ENCODE measurements around the gene C4orf50. TPM values are rescaled to one million over a fixed set of nuclear protein-coding genes. Genes with fewer than 3 reads are reported as not detected.

The C4orf50 gene
- total and polyA plus RNA-seq, 2 of the 8 experiments (the other 6 are each of a cell fraction or from before 2014, with no cell fraction given), result 0.08 to 0.22 TPM

- H3K23me2 ChIP-seq (ENCODE audit: low read depth, low read length), result peaks cover 15% of the 10 kb centered on the region
- no peak overlapping the region for H2BK5ac ChIP-seq (ENCODE audit: low read depth, low read length)
- no peak overlapping the region for H4K91ac ChIP-seq (replicated peaks; ENCODE audit: insufficient read length, low read length)
- DNase-seq (ENCODE audit: low read depth in 1 of 2, low spot score in 2 of 2), result no peak
- peaks cover 27 to 76% (median 62%) of the 10 kb centered on the region in 4 experiments for H3K27me3 ChIP-seq (replicated peaks in 1 of 4; ENCODE audit: control insufficient read depth in 3 of 4, extremely low read depth in 1 of 4, insufficient read depth in 3 of 4, low read length in 3 of 4)
- no peak overlapping the region for H4K8ac ChIP-seq (ENCODE audit: extremely low read depth, insufficient read depth, low read length)
- H3K56ac ChIP-seq (replicated peaks; ENCODE audit: insufficient read length, low read depth, low read length), result no peak overlapping the region
- 86% methylated on average over 7 of the region's 7 CpGs; no CpG with 5 or more reads in 1 of the 2 experiments for WGBS, 2 experiments (ENCODE audit: extremely low coverage in 1 of 2, insufficient coverage in 1 of 2, insufficient read length in 1 of 2, insufficient replicate concordance in 2 of 2, low coverage in 1 of 2, low lambda C conversion rate in 2 of 2, missing lambda C conversion rate in 1 of 2)
- no peak overlapping the region for H2BK15ac ChIP-seq (ENCODE audit: low read length)
- no peak overlapping the region for H2BK120ac ChIP-seq (replicated peaks; ENCODE audit: low read depth, low read length)
- H4K20me1 ChIP-seq (replicated peaks in 1 of 2; ENCODE audit: control insufficient read depth in 1 of 2, insufficient read depth in 2 of 2, low read length in 2 of 2), result peaks cover 10 to 17% of the 10 kb centered on the region in 2 experiments
- no peak overlapping the region for H2AK5ac ChIP-seq (ENCODE audit: low read depth, low read length)
- no peak overlapping the region for H3K23ac ChIP-seq (ENCODE audit: insufficient read length)
- H3K14ac ChIP-seq (ENCODE audit: insufficient read length), result no peak overlapping the region
- H3K27ac ChIP-seq (ENCODE audit: low read depth, low read length), result no peak overlapping the region
- H3K4me1 ChIP-seq (replicated peaks in 1 of 4; ENCODE audit: control insufficient read depth in 3 of 4, insufficient read depth in 4 of 4, low read length in 3 of 4), result peaks cover 10 to 29% (median 18%) of the 10 kb centered on the region in 4 experiments
- H3K18ac ChIP-seq (ENCODE audit: extremely low read depth, low read length), result no peak overlapping the region
- no peak overlapping the region for H2BK20ac ChIP-seq (ENCODE audit: low read length)
- H4K5ac ChIP-seq (ENCODE audit: insufficient read length, low read depth, low read length), result no peak overlapping the region
- H3K9me3 ChIP-seq (ENCODE audit: insufficient read depth in 2 of 2, low read depth in 1 of 2, low read length in 1 of 2), result peaks cover 3 to 5% of the 10 kb centered on the region in 2 experiments; a peak in 2 of 4 replicates
- POLR2A ChIA-PET (ENCODE audit: partially characterized antibody), result interaction anchor here (0.9 to 4.6 kb wide), 3 partner anchors 11 to 38 kb away, joined by 3 to 14 read pairs (median 3); no protein-coding TSS in a partner anchor
- H2BK12ac ChIP-seq (ENCODE audit: low read depth, low read length), result no peak overlapping the region
- no peak for FAIRE-seq
- CTCF ChIA-PET (ENCODE audit: partially characterized antibody), result interaction anchor here (0.6 to 2.7 kb wide), 8 partner anchors 8 to 73 kb away, joined by 3 to 9 read pairs (median 3); no protein-coding TSS in a partner anchor
- H2AFZ ChIP-seq (ENCODE audit: low read length), result no peak overlapping the region
- TF ChIP-seq SP1 (IDR thresholded peaks at IDR 0.05; ENCODE audit: low read depth, low read length), result no peak
- TF ChIP-seq EZH2 (IDR thresholded peaks at IDR 0.05; ENCODE audit: low read depth, low read length, severe bottlenecking), result no peak
- TF ChIP-seq ZNF274 (IDR thresholded peaks at IDR 0.05; ENCODE audit: borderline replicate concordance, extremely low read depth, low read length), result no peak
- TF ChIP-seq SP4 (IDR thresholded peaks at IDR 0.05; ENCODE audit: low read length), result no peak
- TF ChIP-seq MAX (IDR thresholded peaks at IDR 0.05), result no peak
- no peak overlapping the region for H3K4me3 ChIP-seq (ENCODE audit: extremely low read depth in 1 of 4, insufficient read depth in 2 of 4, low read depth in 3 of 4, low read length in 4 of 4)
- no peak overlapping the region for H3K4ac ChIP-seq (replicated peaks; ENCODE audit: insufficient read length, low read depth, low read length)
- no peaks in the 10 kb centered on the region for H3K79me2 ChIP-seq (ENCODE audit: control insufficient read depth in 1 of 2, insufficient read depth in 2 of 2, low read length in 2 of 2)
- no peak overlapping the region for H3K4me2 ChIP-seq (ENCODE audit: insufficient read depth in 1 of 2, low read depth in 2 of 2, low read length in 2 of 2)
- no peaks in the 10 kb centered on the region for H3K36me3 ChIP-seq (ENCODE audit: control insufficient read depth in 2 of 4, insufficient read depth in 4 of 4, low read length in 3 of 4)
- no peaks in the 10 kb centered on the region for H3K79me1 ChIP-seq (ENCODE audit: low read depth, low read length)
- no peak overlapping the region for H3K9ac ChIP-seq (replicated peaks in 1 of 4; ENCODE audit: extremely low read depth in 1 of 4, low read depth in 3 of 4, low read length in 3 of 4)
Observed at GRCh38 chr4:5894266-5894665, 124.0 kb downstream of the C4orf50 start.

Data from H1 (cell line).